ENCODE measurements around the gene SPI1.

DNA sequence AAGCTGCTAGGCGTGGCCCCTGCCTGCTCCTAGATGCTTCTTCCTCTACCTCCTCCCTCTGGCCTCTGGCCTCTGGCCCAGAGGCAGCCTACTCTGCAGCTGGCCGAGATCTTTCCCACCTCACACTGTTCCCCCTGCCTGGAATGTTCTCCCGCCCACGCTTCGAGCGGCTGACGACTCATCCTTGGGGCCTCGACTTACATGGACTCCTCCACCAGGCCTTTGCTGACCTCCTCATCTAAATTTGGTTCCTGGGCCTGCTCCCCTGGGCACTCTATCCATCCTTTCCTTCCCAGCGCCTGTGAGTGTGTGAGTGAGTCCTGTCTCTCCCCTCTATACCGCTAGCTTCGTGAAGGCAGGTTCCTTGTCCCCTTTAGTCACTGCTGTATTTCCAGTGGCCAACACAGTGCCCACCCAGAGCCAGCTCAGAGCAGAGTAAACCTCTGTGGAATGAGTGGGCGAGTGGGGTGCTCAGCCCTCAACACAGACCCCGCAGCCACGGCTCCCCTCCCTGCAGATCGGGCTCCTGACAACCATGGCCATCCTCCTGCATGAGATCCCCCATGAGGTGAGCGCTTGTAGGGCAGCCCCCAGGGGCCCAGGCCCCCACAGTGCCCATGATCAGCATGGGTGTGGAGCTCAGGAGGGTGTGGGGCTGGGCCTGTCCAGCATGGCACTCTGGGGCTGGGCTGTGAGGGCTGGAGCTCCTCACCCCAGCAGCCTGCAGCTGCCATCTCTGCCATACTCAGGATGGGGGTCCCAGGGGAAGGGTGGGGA, 35.7 kb upstream of the SPI1 start:
- TF ChIP-seq, protein P1, sequence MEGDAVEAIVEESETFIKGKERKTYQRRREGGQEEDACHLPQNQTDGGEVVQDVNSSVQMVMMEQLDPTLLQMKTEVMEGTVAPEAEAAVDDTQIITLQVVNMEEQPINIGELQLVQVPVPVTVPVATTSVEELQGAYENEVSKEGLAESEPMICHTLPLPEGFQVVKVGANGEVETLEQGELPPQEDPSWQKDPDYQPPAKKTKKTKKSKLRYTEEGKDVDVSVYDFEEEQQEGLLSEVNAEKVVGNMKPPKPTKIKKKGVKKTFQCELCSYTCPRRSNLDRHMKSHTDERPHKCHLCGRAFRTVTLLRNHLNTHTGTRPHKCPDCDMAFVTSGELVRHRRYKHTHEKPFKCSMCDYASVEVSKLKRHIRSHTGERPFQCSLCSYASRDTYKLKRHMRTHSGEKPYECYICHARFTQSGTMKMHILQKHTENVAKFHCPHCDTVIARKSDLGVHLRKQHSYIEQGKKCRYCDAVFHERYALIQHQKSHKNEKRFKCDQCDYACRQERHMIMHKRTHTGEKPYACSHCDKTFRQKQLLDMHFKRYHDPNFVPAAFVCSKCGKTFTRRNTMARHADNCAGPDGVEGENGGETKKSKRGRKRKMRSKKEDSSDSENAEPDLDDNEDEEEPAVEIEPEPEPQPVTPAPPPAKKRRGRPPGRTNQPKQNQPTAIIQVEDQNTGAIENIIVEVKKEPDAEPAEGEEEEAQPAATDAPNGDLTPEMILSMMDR (conservative IDR thresholded peaks at IDR 0.05 in 1 of 2, IDR thresholded peaks at IDR 0.05 in 1 of 2; ENCODE audit: extremely low read depth in 1 of 2, insufficient read depth in 1 of 2, low read depth in 1 of 2, low read length in 2 of 2) = no peak
- no peak for TF ChIP-seq EZH2 (IDR thresholded peaks at IDR 0.05; ENCODE audit: borderline replicate concordance, low read length)

Data from mammary epithelial cell (primary cell).